ENCODE measurements around the gene PACRG. TPM values are rescaled to one million over a fixed set of nuclear protein-coding genes. Genes with fewer than 3 reads are reported as not detected.

PACRG gene
- total RNA-seq, 2 donors from 2014 or later = 2.9 to 63.8 TPM

GRCh38 chr6:163195721-163196691 is 468.2 kb downstream of the PACRG start:
- H3K27ac ChIP-seq = no peak overlapping the region
- H3K4me1 ChIP-seq (replicated peaks) = no peaks in the 10 kb centered on the region
- no peak for DNase-seq (ENCODE audit: low spot score)
- H3K4me3 ChIP-seq = no peak overlapping the region
- TF ChIP-seq CTCF (IDR thresholded peaks at IDR 0.05) = no peak
- no peak for TF ChIP-seq POLR2A (IDR thresholded peaks at IDR 0.05)
- no peak for TF ChIP-seq POLR2AphosphoS5 (IDR thresholded peaks at IDR 0.05)
- H3K9me3 ChIP-seq = no peaks in the 10 kb centered on the region
- intact Hi-C loops (cut with DNase I) = no loop called here
- no peaks in the 10 kb centered on the region for H3K36me3 ChIP-seq
- H3K27me3 ChIP-seq (replicated peaks; ENCODE audit: insufficient read depth) = no peaks in the 10 kb centered on the region
- WGBS = 94% methylated on average over 31 of the region's 31 CpGs

GRCh38 chr6:163197839-163198238 is 470.1 kb downstream of the PACRG start:
- WGBS = 89% methylated on average over 3 of the region's 3 CpGs
- no peaks in the 10 kb centered on the region for H3K36me3 ChIP-seq

GRCh38 chr6:163198396-163198795 is 470.6 kb downstream of the PACRG start:
- Histone ChIP-seq H3K4me1 (replicated peaks) (no peaks in the 10 kb centered on the region), H3K27ac (no peak overlapping the region), H3K4me3 (no peak overlapping the region), H3K9me3 (no peaks in the 10 kb centered on the region), H3K36me3 (no peaks in the 10 kb centered on the region), H3K27me3 (replicated peaks; ENCODE audit: insufficient read depth) (no peaks in the 10 kb centered on the region)
- WGBS = 91% methylated on average over 6 of the region's 6 CpGs
- TF ChIP-seq POLR2AphosphoS5 (IDR thresholded peaks at IDR 0.05) (no peak), CTCF (IDR thresholded peaks at IDR 0.05) (no peak), POLR2A (IDR thresholded peaks at IDR 0.05) (no peak)
- no peak for DNase-seq (ENCODE audit: low spot score)
- intact Hi-C loops (cut with DNase I) = no loop called here

More at GRCh38 chr6:163197839-163198238, 470.1 kb downstream of the PACRG start:
- no peak for DNase-seq (ENCODE audit: low spot score)
- H3K4me1 ChIP-seq (replicated peaks) = no peaks in the 10 kb centered on the region
- no peak for TF ChIP-seq POLR2A (IDR thresholded peaks at IDR 0.05)
- TF ChIP-seq POLR2AphosphoS5 (IDR thresholded peaks at IDR 0.05) = no peak
- no peak for TF ChIP-seq CTCF (IDR thresholded peaks at IDR 0.05)
- intact Hi-C loops (cut with DNase I) = no loop called here
- no peak overlapping the region for H3K4me3 ChIP-seq
- H3K27ac ChIP-seq = no peak overlapping the region
- no peaks in the 10 kb centered on the region for H3K27me3 ChIP-seq (replicated peaks; ENCODE audit: insufficient read depth)
- H3K9me3 ChIP-seq = no peaks in the 10 kb centered on the region

- no peaks in the 10 kb centered on the region for H3K9me3 ChIP-seq
- no peaks in the 10 kb centered on the region for H3K27me3 ChIP-seq (replicated peaks; ENCODE audit: insufficient read depth)
- H3K27ac ChIP-seq = no peak overlapping the region
- DNase-seq (ENCODE audit: low spot score) = no peak
- no peak for TF ChIP-seq POLR2A (IDR thresholded peaks at IDR 0.05)
- 80% methylated on average over 4 of the region's 4 CpGs for WGBS
- intact Hi-C loops (cut with DNase I) = no loop called here
- no peak overlapping the region for H3K4me3 ChIP-seq
- no peaks in the 10 kb centered on the region for H3K4me1 ChIP-seq (replicated peaks)
- H3K36me3 ChIP-seq = no peaks in the 10 kb centered on the region
Measured at GRCh38 chr6:163199371-163199770, 471.6 kb downstream of the PACRG start.

- H3K27me3 ChIP-seq (replicated peaks; ENCODE audit: insufficient read depth) = no peaks in the 10 kb centered on the region
- no peak for DNase-seq (ENCODE audit: low spot score)
- intact Hi-C loops (cut with DNase I) = no loop called here
- no peak overlapping the region for H3K27ac ChIP-seq
- H3K4me1 ChIP-seq (replicated peaks) = no peaks in the 10 kb centered on the region
- WGBS = 87% methylated on average over 11 of the region's 11 CpGs
- TF ChIP-seq CTCF (IDR thresholded peaks at IDR 0.05) (no peak), POLR2A (IDR thresholded peaks at IDR 0.05) (no peak), POLR2AphosphoS5 (IDR thresholded peaks at IDR 0.05) (no peak)
- no peaks in the 10 kb centered on the region for H3K36me3 ChIP-seq
- H3K9me3 ChIP-seq = no peaks in the 10 kb centered on the region
- H3K4me3 ChIP-seq = no peak overlapping the region
Measured at GRCh38 chr6:163200289-163200688, 472.5 kb downstream of the PACRG start.

Data from prostate gland (tissue), 2 donors.